Nucleus accumbens (tissue), 56 donors: Measurements from ENCODE around the gene PBRM1.

Experiments used
- DNase-seq, 56 donors: peaks; one replicate each; lab custom pipeline; 2025; lab: John Stamatoyannopoulos, UW

PBRM1 gene

DNA sequence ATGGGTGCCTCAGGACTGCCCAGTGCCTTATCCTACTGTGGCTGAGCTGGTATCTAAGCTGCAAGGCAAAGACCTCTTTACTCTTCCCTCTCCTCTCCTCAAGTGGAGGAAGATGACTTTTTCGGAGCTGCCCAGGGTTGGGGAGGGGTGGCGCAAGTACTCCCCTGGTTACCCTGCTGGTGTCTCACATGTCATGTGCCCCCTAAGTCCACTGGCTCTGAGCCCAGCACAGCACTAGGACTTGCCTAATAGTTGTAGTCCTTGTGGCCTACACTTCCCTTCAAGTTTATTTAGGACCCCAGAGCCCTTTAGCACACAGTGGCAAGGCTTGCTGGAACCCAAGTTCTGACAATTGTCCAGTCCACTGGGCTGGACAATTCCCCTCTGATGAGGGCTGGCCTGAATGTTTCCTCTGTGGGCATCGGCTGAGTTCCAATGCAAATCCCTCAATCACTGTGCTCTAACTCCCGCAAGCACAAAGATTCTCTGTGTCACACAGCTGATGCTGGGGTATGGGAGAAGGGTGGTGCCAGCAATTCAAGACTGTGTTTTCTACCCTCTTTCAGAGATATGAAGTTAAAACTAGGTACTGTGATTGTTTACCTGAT is 89.0 kb downstream of the PBRM1 start:
- peak in 54 of 56 donors; percentile 10 to 92 (median 78) for DNase-seq

DNA sequence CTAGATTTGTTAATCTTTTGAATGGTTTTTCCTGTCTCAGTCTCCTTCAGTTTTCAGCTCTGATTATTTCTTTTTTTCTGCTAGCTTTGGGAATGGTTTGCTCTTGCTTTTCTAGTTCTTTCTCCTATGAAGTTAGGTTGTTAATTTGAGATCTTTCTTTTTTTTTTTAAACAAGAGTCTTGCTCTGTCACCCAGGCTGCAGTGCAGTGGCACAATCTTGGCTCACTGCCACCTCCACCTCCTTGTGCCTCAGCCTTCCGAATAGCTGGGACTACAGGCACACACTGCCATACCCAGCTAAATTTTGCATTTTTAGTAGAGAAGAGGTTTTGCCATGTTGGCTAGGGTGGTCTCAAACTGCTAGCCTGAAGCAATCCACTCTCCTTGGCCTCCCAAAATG is 92.6 kb downstream of the PBRM1 start:
- peak in 19 of 56 donors; percentile 2 to 63 (median 32) for DNase-seq

DNA sequence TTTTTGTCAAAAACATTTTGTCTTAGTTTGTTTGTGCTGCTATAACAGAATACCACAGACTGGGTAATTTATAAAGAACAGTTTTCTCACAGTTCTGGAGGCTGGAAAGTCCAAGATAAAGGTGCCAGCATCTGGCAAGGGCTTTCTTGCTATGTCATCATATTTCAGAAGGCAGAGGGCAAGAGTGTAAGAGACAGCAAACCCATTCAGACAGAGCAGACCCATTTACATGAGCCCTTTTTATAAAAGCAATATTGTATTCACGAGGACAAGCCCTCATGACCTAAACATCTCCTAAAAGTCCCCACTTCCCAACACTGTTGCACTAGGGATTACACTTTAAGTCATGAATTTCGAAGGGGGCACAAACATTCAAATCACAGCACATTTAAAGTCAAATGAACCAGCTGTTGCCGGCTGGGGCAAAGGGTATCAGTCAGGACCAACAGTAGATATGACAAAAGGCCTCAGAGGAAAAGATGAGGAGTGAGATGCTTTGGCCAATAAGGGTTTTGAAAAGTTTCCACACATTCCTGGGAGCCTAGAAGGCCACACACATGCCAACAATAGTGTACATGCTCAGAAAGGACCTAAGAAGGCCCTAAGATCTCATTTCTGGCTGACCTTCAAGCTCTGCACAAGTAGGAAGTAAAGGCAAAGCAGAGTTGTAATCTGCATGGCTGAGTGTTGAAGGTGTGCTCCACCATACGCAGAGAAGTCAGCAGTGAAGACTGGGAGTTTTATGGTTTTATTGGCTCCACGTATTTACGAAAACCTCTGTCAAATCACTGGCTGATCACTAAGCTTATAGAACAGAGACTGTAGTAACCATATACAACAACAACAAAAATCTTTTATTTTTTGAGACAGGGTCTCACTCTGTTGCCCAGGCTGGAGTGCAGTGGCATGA is 111.4 kb downstream of the PBRM1 start:
- DNase-seq, result no peak

DNA sequence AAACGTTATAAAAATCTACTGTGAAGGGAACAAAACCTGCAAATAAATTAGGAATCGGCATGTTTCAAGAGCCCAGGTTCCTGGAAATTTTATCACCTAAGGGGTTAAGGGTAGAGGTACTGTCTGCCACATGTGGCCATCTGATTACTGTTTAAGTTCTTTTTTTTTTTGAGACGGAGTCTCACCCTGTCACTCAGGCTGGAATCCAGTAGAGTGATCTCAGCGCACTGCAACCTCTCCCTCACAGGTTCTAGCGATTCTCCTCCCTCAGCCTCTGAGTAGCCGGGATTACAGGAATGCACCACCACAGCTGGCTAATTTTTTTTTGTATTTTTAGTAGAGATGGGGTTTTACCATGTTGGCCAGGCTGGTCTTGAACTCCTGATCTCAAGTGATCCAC is 113.5 kb downstream of the PBRM1 start:
- no peak for DNase-seq

DNA sequence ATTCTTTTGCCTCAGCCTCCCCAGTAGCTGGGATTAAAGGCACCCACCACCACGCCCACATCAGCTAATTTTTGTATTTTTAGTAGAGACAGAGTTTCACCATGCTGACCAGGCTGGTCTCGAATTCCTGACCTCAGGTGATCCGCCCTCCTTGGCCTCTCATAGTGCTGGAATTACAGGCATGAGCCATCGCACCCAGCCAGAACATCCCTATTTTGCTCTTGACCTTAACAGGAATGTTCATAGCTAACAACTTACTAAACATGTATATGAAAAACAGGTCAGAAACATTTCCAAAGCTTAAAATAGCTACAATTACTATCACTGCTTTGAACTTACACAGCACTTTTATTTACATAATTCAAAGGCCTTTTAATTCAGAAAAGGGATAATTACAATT is 115.6 kb downstream of the PBRM1 start:
- no peak for DNase-seq

DNA sequence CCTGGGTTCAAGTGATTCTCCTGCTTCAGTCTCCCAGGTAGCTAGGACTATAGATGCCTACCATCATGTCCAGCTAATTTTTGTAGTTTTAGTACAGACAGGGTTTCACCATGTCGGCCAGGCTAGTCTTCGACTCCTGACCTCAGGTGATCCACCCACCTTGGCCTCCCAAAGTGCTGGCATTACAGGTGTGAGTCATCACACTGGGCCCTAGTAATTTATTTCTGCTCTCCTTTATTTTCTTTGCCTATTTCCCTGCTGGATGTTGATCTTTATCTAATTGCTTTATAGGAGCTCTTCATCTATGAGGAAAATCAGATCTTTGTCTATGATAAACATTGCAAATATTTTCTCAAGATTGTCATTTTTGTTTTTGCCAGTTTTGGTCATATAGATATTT is 117.6 kb downstream of the PBRM1 start:
- no peak for DNase-seq

DNA sequence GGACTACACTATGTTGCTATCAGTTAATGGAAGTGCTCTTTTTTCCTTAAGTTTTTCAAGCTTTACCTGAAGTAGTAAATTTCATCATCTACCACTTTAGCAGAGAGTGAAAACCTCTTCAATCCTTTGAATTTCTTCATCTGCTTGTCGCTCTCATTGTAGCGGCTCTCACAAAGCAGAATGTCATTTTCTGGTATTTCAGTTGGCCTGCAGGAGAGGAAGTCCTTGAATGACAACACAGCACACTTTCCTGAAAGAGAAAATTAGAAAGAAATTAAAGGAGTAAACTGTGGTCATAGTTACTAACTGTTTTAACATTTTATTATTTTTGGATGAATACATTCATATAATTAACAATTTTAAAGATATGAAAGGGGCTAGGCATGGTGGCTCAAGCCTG is 121.7 kb downstream of the PBRM1 start:
- DNase-seq, result no peak

DNA sequence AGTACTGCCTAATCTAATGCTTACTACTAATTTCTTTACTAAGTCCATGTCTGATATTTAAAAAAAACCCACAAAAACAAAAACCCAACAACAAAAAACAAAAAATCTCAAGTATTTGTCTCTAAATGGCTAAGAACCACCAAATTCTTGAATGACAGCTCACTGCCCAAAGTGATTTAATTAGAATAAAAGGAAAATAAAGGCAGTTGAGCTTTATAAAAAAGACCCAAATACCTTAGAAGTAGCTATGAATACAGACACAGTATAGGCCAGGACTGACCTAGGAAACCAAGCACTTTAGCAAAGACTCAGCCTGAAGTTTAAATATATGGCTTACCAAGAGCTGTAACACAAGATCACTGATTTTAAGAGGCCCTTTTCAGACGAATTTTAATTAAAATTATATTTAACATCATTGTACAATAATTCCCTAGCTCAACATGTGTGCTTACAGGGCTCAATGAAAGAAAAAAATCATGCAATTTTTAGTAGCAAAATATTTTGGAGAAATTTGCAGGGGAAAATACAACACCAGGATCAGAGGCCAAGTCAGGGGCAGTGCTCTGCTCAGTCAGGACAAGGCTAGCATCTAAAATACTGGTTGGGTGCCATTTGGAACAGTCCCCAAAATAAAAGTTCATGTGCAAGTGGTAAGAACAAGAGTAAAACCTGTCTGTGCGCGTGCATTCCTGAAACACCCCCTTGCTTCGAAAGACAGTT is 124.5 kb downstream of the PBRM1 start:
- DNase-seq, result no peak

DNA sequence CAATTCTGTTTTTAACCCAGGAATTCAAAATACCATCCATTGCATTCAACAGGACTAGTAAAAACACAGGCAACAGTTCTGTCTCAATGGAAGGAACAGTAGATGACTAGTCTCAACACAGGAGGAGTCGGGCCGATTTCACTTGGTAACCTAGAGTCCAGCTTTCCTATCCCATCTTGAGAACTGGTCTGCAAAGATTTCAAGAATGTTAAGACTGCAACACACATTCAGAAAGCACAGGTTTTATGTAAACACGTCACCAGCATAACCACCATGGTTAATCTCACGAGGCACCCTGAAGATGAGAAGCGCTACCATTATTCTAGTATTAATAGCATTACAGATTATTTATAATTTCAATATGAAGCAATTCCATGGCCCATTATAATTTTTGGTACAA is 127.3 kb downstream of the PBRM1 start:
- DNase-seq, result no peak

DNA sequence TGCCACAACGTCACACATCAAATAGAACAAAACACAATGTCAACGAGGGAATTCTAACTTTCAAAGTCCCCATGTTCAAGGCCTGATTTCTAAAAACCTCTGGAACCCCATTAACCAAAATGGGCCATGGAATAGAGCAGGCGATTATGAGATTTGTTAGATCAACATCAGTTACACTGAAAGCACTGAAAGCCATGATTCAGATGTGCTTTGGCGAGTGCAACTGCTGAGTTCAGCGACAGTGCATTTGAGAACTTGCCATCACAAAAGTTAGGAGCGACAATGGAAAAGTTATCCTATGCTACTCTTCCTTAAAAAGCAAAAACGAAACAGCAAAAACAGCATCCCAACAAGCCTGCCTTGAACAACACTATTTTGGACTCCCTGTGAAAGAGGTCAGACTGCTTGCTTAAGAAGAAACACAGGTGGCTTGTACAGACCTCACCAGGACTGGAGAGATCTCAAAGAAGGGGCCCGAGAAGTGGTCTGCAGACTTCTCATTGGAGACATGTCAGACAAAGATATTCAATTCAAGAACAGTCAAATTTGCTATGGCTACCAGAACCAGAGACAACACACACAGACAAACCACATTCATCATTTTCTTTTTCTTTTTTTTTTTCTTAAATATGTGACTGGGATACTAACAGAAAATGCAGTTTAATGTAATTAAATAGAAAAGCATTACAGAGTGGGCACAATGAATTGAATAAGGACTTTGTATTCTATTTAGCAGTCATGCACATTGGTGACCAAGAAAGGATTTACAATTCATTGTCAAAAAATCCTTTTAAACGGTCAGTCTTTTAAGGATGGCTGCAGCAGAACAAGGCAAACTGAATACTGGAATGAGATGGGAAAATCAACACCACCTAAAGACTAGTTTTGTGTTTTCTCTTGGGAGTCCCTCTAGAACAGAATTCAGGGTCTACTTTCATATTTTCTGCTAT is 128.4 kb downstream of the PBRM1 start:
- DNase-seq, result peak in 1 of 56 donors; percentile 16

DNA sequence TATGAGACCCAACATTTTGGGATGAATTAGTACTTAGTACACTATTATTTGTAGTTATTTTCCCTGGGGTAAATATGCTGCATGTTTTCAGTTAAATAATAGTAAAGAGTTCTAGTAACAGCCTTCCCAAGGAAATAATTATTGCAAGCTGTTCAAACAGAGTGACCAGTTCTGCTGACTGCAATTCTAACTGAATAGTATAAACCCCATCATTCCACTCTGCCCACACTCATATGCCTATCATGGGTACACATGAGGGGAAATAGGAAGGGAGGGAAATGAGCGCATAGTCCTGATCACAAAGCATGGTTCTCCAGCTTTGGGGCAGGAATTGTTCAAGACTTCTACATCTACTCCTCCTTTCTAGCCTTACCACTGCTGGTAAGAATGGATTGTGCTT is 130.7 kb downstream of the PBRM1 start:
- no peak for DNase-seq

DNA sequence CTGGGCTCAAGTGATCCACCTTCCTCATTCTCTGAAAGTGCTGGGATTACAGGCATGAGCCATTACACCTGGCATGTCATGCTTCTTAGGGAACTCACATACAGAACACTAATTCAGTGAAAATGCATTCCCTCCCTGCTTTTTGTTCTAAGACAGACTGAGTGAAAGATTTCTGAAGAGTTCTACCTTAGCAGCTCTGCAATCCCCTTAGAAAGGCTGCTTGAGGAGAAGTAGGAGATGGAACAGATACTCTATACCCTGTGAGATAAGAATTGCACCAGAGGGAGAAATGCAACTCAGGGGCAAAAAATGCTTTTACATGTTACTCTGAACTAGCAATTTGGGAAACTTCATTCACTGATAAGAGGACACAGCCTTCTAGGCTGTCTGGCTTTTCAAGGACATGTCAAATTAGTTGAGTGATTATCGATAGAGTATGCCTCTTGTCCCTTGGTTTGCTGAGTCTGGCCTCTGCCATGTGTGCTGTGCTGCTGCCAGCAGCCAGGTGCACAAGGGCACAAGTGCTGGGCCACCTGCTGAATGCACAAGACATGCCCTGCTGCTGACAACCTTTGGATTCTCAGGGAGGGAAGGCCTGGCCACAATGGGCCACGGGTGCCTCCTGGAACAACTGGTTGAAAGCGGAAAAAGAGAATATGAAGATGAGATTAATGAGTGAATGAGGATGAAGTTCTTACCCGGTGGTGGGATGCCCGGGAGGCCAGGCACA is 131.5 kb downstream of the PBRM1 start:
- DNase-seq, result no peak

DNA sequence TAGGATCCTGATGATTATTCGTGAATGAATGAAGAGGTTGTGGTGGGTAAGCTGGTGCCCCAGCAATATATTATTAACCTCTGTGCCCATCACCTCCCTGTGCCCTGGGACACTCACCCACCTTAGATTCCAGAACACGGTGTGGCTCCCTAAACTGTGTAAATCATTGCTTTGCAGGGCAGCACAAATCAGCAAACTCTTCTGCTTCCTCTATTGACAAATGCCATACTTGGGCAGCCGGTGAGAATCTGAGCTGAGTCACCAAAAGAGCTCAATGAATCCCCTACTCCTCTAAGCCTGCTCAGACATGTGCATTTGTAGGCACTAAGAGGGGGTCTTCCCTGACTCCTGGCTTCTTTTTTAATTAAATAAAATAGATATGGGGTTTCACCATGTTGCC is 133.6 kb downstream of the PBRM1 start:
- DNase-seq, result no peak

DNA sequence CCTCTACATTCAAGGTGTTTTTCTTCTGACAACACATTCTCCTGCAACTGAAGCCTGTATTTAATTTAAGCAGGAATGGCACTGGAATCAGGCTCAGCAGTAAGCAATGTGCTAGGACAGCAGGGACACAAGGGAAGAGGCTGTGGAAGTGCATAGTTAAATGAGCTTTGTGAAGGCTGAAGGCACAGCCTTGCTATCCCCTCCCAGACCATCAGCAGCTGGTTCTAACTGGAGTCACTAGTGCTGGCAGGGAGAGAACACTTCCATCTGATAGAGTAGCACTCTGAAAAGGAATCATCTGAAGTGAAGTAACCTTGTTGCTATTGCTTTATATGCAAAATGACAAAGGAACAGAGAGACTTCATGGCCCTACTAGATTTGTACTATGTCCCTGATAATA is 134.6 kb downstream of the PBRM1 start:
- no peak for DNase-seq

DNA sequence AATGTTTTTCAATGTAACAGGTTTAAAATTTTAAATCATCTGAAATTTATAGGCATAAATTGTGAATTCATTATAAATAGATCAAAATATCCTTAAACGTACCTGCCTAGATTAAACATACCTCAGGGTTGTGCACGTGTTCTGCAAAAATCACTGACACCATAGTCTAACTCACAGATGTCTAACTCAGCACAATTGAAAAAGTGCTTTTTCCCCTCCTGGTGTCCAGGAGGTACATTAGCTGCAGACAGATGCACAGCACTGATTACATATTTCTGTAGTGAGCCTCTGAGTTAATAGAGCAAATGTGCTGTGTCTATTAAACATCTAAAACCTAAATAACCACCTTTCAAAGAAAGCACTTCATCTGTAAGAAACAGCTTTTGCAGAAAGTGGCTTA is 138.6 kb downstream of the PBRM1 start:
- no peak for DNase-seq

DNA sequence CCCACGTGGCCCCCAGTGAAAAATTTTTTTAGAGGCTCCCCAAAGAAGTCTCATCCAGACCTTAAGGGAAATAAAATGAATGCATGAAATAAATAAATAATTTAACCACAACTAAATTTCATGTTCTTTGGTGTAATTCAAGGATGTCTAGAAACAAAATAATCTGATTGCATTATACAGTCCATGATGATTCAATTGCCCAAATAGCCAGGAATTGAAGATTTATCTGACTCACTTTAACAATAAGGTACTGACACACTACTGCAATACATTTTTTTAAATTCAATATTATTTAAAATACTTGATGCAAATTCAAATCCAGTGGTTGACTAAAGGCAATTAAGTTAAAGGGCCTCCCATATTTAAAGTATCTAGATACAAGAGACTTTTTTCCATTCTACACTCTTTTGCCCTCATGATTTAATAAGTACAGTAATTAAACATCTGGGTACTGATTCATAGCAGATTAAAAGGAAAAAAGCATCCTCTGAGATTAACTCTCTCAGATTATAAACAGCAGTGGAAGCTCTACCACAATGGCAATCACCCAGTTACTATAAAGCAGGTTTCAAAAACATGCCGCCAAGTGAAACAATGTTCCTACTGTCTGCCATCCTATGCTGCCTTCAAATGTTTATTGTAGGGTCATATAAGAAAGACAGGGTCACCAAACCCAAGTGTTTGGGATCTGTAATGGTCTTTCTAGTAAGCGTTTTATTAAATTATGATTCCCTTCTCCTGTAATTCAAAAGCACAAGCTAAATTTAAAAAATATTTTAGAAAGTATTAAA is 139.4 kb downstream of the PBRM1 start:
- no peak for DNase-seq

DNA sequence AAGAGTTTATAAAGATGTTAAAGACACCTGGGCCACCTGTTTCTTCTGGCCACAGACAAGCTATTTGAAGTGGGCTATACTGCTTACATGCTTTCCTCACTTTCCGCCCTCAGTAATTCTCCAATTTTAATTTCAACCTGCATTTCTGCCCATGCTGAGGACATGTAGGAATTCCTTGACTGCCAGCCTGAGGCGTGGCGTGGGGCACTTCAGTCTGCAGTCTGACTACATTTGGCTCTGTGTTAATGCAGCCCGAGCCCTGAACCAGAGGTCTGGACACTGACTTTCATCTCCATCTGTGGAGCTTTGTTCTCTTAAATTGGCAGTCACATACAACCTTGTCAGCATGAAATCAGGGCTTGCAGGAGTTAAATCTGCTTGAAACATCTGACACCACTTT is 140.8 kb downstream of the PBRM1 start:
- no peak for DNase-seq

DNA sequence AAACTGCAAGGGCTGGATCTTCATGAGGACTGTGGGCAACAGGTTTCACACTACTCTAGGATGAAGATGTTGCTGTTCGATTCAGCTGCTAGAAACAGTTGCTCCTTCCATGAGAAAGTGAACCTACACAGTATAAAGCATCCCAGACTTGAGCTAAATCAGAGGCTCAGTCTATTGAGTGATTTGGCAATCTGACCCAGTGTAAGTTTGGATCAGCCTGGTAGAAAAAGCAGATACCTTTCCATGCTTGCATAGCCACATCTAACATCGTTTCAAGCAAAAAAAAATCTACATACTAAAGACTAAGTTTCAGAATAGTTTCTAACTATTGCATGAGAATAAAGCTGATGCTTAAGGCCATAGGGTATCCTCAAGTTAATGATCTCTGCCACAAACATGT is 144.7 kb downstream of the PBRM1 start:
- no peak for DNase-seq
